ENCODE measurements around the gene RHBDL2.

The RHBDL2 gene

GRCh38 chr1:38898653-38899230, 42.9 kb downstream of the RHBDL2 start:
- no peak for TF ChIP-seq TCF12 (IDR thresholded peaks at IDR 0.05; ENCODE audit: low read depth)
- no peak for TF ChIP-seq REST (IDR thresholded peaks at IDR 0.05; ENCODE audit: low read depth)

- TF ChIP-seq REST (IDR thresholded peaks at IDR 0.05; ENCODE audit: low read depth) (no peak), NFIC (IDR thresholded peaks at IDR 0.05) (no peak), TAF1 (IDR thresholded peaks at IDR 0.05; ENCODE audit: low read depth) (no peak), EGR1 (IDR thresholded peaks at IDR 0.05) (no peak), FOXM1 (IDR thresholded peaks at IDR 0.05; ENCODE audit: borderline replicate concordance, low read depth) (no peak), CEBPB (IDR thresholded peaks at IDR 0.05) (no peak)
These were observed 45.5 kb downstream of the RHBDL2 start for GRCh38 chr1:38896169-38896568.

DNA sequence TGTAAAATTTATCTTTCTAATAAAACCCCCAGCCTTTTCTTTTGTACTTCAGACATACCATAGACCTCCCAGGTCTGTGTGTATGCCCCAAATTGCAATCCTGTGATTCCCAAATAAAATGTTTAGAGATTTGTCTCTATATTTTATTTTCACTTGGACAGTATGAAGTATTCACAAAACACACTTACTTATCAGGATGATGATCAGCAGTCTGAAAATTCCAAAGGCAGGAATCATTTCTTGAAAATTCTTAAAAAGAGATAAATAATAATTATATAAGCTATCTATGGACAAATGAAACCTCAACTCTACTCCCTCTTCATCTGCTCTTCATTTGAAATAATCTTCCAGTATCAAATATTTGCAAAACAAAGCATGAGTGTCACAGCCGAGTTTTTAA, 48.7 kb downstream of the RHBDL2 start:
- TF ChIP-seq TCF12 (IDR thresholded peaks at IDR 0.05; ENCODE audit: low read depth), result no peak
- no peak for TF ChIP-seq FOXM1 (IDR thresholded peaks at IDR 0.05; ENCODE audit: borderline replicate concordance, low read depth)
- no peak for TF ChIP-seq NFIC (IDR thresholded peaks at IDR 0.05)
- no peak for TF ChIP-seq TEAD4 (IDR thresholded peaks at IDR 0.05)
- no peak for TF ChIP-seq REST (IDR thresholded peaks at IDR 0.05; ENCODE audit: low read depth)
- TF ChIP-seq RAD21 (IDR thresholded peaks at IDR 0.05; ENCODE audit: low read depth), result no peak

DNA sequence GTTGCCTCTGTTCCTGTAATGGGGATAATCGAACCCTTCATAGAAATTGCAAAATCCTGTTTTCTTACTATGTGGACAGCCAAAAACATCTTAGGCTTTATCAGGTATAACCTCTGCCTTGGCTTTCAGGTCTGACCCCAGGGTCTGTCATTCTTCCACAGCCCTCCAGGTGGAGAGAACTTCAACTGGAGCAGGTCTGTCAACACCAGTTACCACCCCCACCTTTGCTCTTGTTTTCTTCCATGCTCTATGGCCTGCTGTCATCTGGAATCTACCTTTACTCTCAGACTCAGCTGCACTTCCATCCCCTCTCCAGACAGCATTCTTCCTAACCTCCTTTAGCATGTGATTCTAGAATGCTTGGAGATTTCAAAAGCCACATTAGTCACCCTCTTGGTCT, 49.9 kb downstream of the RHBDL2 start:
- no peak for TF ChIP-seq FOXM1 (IDR thresholded peaks at IDR 0.05; ENCODE audit: borderline replicate concordance, low read depth)
- no peak; the same call in 1 of the 2 replicates for TF ChIP-seq RAD21 (IDR thresholded peaks at IDR 0.05; ENCODE audit: low read depth)
- TF ChIP-seq EGR1 (IDR thresholded peaks at IDR 0.05), result no peak
- TF ChIP-seq TCF12 (IDR thresholded peaks at IDR 0.05; ENCODE audit: low read depth), result no peak
- TF ChIP-seq NFIC (IDR thresholded peaks at IDR 0.05), result no peak
- no peak for TF ChIP-seq YY1 (IDR thresholded peaks at IDR 0.05; ENCODE audit: low read depth)
- no peak for TF ChIP-seq ZBTB7A (IDR thresholded peaks at IDR 0.05; ENCODE audit: low read depth)
- no peak for TF ChIP-seq EP300 (IDR thresholded peaks at IDR 0.05; ENCODE audit: borderline replicate concordance)

- TF ChIP-seq NFIC (IDR thresholded peaks at IDR 0.05) (no peak), TEAD4 (IDR thresholded peaks at IDR 0.05) (no peak)
These were observed 52.0 kb downstream of the RHBDL2 start for GRCh38 chr1:38889589-38889988.

DNA sequence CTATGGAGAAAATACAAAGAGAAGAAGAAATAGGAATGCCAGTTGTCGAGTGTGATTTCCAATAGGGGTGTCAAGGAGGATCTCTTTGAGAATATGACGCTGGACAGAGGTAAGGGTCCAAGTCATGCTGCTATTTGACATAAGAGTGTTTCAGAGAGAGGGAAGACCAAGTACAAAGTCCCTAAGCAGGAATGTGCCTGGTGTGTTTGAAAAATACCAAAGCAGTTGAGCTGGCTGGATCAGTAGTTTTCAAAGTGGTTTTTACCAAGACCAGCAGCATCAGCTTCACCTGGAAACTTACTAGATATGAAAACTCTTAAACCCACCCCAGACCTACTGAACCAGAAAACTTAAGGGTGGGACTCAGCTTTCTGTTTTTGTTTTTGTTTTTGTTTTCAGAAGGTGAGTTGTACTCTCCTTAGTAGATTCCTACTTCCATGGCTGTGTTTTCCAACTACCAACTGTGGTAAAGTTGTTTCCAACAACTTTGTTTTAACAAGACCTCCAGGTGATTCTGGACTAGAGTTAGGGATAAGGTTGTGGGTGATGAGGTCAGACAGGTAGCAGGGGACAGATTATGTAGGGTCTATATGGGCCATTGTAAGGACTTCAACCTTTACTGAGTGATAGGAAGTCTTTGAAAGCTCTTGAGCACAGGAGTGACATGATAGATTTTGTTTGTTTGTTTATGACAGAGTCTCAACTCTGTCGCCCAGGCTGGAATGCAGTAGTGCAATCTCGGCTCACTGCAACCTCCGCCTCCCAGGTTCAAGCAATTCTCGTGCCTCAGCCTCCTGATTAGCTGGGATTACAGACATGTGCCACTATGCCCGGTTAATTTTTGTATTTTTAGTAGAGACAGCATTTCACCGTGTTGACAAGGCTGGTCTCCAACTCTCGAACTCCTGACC, 53.0 kb downstream of the RHBDL2 start:
- TF ChIP-seq TCF12 (IDR thresholded peaks at IDR 0.05; ENCODE audit: low read depth) (no peak), CEBPB (IDR thresholded peaks at IDR 0.05) (no peak), EGR1 (IDR thresholded peaks at IDR 0.05) (no peak), NFIC (IDR thresholded peaks at IDR 0.05) (no peak), RAD21 (IDR thresholded peaks at IDR 0.05; ENCODE audit: low read depth) (no peak), USF1 (IDR thresholded peaks at IDR 0.05) (no peak), REST (IDR thresholded peaks at IDR 0.05; ENCODE audit: low read depth) (no peak), CREB1 (IDR thresholded peaks at IDR 0.05; ENCODE audit: low read depth) (no peak), TAF1 (IDR thresholded peaks at IDR 0.05; ENCODE audit: low read depth) (no peak), FOXM1 (IDR thresholded peaks at IDR 0.05; ENCODE audit: borderline replicate concordance, low read depth) (no peak), ZBTB7A (IDR thresholded peaks at IDR 0.05; ENCODE audit: low read depth) (no peak), YY1 (IDR thresholded peaks at IDR 0.05; ENCODE audit: low read depth) (no peak)
- TF ChIP-seq, protein P1, sequence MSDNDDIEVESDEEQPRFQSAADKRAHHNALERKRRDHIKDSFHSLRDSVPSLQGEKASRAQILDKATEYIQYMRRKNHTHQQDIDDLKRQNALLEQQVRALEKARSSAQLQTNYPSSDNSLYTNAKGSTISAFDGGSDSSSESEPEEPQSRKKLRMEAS (IDR thresholded peaks at IDR 0.05), result no peak

All from Ishikawa (cell line).